HL-60/S4 treated with retinoic acid at 250 ng/mL for 4 days and 3 days (cell line): ENCODE measurements around the gene LRRC70.
"Not testable (repeated sequence)": the region's sequence is repeated elsewhere in the genome, so short reads cannot be mapped to it uniquely, and the experiment has no call there.

Source experiments
- in situ Hi-C: fragments of 300-500 bp; cut with MboI; formaldehyde crosslinking; loops from 2 replicates; pipeline ENCODE4 v1.7.0; 2022; ENCODE audit warnings: low sequenced_read_pairs

Gene LRRC70

DNA sequence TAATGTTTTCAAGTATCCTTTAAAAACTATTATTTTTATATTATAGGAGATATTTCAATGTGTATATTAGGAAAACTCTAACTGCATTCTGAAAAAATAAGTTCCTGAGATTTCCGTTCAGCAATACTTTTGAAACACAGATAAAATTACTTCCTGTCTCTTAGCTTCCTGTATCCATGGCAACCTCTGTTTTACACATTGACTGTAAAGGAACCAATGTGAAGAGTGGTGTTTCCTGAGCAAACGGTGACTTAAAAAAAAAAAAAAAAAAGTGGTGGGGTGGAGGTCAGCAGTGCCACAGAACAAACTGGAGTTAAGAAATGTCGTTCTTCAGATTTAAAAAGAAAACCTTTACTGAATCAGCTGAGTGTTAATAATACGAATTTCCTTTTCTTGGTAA lies at the start of gene LRRC70:
Gene LRRC70 (plus strand): TSS at position 280 of the 400 bp plus-strand sequence. CDS start 620 bp downstream, outside the sequence.
- in situ Hi-C loops = no loop called here

- in situ Hi-C loops = no loop called here
Observed at GRCh38 chr5:62533597-62533996, 45.0 kb upstream of the LRRC70 start.

- in situ Hi-C loops = no loop called here
Observed at GRCh38 chr5:62534461-62535236, 44.0 kb upstream of the LRRC70 start.

DNA sequence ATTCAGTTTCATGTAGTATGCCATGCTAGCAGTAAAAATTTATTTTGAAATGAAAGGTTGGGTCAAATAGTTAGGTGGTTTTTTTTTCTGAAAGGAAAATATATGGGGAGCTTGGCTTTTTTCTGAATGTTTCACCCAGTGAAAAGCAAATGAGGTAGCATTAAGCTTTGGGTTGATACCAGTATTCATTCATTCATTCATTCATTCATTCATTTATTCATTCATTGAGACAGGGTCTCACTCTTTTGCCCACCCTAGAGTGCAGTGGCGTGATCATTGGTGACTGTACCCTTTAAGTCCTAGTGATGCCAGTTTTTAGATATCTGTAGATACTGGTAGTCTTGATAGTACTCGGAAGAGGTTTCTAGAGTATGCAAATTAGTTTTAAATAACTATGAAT lies 42.4 kb upstream of the LRRC70 start:
- in situ Hi-C loops = no loop called here

DNA sequence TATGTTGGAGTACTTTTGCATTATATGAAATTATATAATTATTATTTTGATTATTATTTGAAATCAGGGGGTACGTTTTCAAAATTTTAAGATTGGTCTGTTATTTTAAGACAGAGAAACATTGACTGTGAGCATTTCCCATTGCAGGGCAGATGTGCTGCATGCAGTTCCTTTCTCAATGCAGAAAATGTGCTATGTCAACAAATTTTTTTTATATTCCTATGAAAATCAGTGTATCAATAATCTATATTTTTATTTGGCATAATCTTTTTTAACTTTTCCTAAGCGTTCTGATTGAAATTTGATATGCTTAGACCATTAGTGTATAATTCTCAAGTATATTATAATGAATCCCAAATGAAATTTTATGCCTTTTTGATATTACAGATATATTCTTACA lies 41.8 kb upstream of the LRRC70 start:
- in situ Hi-C loops = no loop called here

DNA sequence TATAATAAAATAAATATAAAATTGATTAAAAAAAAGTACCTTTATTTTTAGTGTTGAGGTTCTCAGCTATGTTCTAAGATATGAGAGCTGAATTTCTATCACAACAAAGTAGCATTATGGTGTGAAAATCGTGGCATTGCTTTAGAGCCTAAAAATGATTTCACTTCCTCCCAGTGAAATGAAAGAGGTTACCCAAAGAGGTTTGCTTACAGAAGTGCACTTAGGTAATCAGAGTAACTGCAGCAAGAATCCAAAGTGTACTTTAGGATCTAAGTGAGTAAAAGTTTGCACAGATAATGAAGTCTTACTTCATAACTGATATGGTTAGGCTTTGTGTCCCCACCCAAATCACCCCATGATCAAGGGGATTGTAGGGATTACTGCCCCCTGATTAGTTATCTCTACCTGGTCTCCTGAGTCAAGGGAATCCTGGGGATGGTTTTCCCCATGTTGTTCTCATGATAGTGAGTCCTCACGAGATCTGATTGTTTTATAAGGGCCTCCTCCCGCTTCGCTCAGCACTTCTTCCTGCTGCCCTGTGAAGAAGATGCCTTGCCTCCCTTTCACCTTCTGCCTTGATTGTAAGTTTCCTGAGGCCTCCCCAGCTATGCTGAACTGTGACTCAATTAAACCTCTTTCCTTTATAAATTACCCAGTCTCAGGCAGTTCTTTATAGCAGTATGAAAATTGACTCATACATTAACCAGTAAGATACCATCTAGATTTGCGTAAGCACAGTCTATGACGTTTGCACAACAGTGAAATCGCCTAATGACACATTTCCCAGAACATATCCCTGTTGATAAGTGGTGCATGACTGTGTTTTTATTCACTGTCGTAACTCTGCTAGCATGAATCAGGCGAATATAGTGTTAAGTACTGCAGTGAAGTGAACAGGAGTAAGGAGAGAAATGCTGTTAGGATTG lies 40.3 kb upstream of the LRRC70 start:
- in situ Hi-C loops = no loop called here

GRCh38 chr5:62542720-62543119 lies 35.9 kb upstream of the LRRC70 start:
- in situ Hi-C loops = no loop called here

GRCh38 chr5:62547945-62548630 lies 30.5 kb upstream of the LRRC70 start:
- in situ Hi-C loops = no loop called here

DNA sequence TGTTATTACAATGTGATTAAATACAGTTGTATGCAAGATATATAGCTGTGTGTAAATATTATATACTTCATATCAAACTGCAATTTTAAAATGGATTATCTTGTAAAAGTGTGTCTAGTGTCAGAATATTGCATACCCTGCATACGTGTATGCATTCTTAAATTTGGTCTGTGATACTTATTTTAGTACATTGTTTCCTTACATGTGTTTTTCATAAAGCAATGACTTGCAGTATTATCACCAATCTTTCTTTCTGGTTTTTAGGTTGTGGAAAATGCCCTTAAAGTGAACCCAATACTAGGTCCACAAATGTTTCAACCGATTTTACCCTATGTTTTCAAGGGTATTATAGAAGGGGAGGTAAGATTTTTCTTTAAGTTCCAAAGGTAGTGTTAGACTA lies 28.5 kb upstream of the LRRC70 start:
- in situ Hi-C loops = no loop called here

- in situ Hi-C loops = no loop called here
Observed at GRCh38 chr5:62555930-62556329, 22.7 kb upstream of the LRRC70 start.

GRCh38 chr5:62558941-62559340 lies 19.7 kb upstream of the LRRC70 start:
- in situ Hi-C loops = no loop called here

- in situ Hi-C loops = no loop called here
Observed at GRCh38 chr5:62560786-62561185, 17.8 kb upstream of the LRRC70 start.

DNA sequence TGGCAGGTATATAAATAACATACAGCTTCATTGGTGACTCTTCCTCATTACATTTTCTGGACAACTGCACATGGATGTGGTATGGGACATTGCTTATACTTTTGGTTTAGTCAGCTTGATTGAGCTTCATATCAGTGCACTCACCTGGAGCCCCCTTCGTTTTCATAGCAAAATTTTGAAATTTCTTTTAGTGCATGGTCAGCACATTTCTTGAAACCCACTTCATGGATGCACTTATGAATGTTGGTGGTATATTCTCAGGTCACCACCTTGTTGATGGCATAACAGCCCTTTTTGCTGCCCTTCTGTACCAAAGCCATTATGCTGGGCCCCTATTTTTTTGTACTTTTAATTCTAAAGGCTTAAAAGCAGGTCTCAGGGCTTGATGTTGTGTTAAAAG lies 16.7 kb upstream of the LRRC70 start:
- in situ Hi-C loops = no loop called here

- in situ Hi-C loops = no loop called here
Observed at GRCh38 chr5:62562867-62563266, 15.8 kb upstream of the LRRC70 start.

- in situ Hi-C loops = no loop called here
Observed at GRCh38 chr5:62564101-62564500, 14.5 kb upstream of the LRRC70 start.

DNA sequence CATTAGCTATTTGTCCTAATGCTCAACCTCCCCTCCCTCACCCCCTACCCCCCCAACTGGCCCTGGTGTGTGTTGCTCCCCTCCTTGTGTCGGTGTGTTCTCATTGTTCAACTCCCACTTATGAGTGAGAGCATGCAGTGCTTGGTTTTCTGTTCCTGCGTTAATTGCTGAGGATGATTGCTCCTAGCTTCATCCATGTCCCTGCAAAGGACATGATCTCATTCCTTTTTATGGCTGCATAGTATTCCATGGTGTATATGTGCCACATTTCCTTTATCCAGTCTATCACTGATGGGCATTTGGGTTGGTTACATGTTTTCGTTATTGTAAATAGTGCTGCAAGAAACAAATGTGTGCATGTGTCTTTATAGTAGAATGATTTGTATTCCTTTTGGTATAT lies 12.9 kb upstream of the LRRC70 start:
- in situ Hi-C loops = not testable (repeated sequence)

- in situ Hi-C loops = no loop called here
Observed at GRCh38 chr5:62568143-62568542, 10.5 kb upstream of the LRRC70 start.

DNA sequence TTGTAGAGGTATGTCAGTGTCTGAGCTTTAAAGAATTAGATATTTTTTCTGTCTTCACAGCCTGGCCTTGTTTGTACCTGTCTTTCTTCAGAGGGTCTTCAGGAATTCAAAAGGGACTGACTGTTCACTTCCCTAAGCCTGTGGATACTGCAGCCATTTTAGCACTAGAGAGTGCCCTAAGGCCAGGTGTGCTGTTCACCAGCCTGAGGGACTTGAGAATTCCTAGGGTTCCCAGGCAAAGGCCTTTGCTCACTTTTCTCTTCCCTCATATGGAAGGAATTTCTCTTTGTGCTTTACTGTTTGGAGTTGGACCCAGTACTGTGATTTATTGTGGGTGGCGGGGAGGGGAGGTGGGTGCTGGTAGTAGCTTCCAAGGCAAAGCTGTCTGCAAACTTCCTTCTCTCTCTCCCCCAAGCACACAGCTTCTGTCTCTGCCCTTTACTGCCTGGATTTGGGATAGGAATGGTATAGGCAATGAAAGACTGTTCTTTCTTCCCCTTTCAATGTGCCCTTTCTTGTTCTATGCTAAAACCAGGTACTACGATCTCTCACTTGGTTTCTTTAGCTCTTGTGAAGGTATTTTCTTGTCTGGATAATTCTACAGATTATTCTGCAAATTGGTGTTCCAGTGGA lies 9.7 kb upstream of the LRRC70 start:
- in situ Hi-C loops = no loop called here

DNA sequence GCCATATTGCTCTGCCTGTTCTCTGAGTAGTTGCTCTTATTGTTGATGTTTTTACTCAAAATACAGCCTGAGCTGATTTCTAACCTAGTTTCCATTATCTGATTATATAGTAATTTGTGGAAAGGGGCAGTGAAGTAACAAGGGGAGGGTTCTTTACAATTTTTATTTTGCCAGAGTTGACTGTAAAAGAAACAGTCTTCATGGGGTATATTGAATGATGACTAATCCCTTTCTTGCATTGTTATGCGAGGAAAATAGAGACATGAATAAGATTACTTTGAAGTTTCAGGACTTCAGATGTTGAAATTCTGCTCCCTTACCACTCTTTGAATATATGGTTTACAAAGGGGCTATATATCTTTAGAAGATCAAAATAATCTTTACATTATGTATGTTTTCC lies 9.1 kb upstream of the LRRC70 start:
- in situ Hi-C loops = no loop called here

DNA sequence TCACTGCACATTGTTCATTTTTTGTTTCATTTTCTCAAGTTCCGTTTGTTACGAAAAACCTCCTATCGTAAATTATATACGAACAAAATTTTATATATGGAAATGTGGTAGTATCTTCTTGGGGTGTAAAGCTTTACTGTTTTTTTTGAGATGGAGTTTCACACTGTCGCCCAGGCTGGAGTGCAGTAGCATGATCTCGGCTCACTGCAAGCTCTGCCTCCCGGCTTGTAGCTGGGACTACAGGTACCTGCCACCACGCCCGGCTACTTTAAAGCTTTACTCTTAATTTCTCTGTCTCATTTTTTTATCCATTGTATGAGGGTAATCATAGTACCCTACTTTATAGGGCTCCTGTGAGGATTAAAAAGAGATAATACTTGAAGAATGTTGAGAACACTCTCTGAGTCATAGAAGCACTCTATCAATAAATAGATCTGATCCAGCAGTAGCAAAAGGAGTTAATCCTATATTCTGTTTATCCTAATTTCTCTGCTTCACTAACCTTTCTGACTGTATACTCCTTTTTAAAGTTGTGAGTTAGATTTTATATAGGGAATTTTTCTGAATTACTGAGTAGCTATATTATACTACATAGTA lies 5.6 kb upstream of the LRRC70 start:
- in situ Hi-C loops = no loop called here

GRCh38 chr5:62574599-62574998 lies 4.0 kb upstream of the LRRC70 start:
- in situ Hi-C loops = no loop called here
